HepG2 (cell line): ENCODE results near the gene OPRL1. TPM values are rescaled to one million over a fixed set of nuclear protein-coding genes. Genes with fewer than 3 reads are reported as not detected.
A peak's percentile ranks its signal among the peaks of the same experiment; 100 is the strongest.

Source experiments
- FOXP1 ChIP-seq, 2 experiments: fragments of 450-650 bp in 1 of 2; IDR thresholded peaks; 2 replicates each; pipeline ENCODE4 v1.6.1; 2017 to 2018; ENCODE audit warnings: antibody characterized with exemption in 1 of 2
- GLI4 ChIP-seq: sonication (generic); formaldehyde crosslinking; IDR thresholded peaks from 2 replicates; pipeline ENCODE4 v1.5.1; 2020; ENCODE audit warnings: missing genetic modification reagents, mild to moderate bottlenecking, moderate library complexity, borderline replicate concordance
- GTF2F1 ChIP-seq: fragments of 150-350 bp; IDR thresholded peaks from 2 replicates; pipeline ENCODE4 v1.6.1; 2014; ENCODE audit warnings: low read length
- RAD51 ChIP-seq: fragments of 450-650 bp; IDR thresholded peaks from 2 replicates; pipeline ENCODE4 v1.6.1; 2016; ENCODE audit warnings: borderline replicate concordance
- SOX6 ChIP-seq, 2 experiments: fragments of 450-650 bp in 1 of 2; sonication (generic) in 1 of 2; formaldehyde crosslinking in 1 of 2; IDR thresholded peaks; 2 replicates each; pipeline versions ENCODE4 v1.4.0 to v1.6.1; 2017 to 2020; ENCODE audit warnings: antibody characterized with exemption in 1 of 2, mild to moderate bottlenecking in 1 of 2, missing genetic modification reagents in 1 of 2
- TCF7 ChIP-seq: sonication (generic); IDR thresholded peaks from 2 replicates; pipeline ENCODE4 v1.6.1; 2016; ENCODE audit warnings: antibody characterized with exemption, low read depth
- polyA plus RNA-seq, 8 experiments: library from polyadenylated mRNA; depleted of rRNA in 3 of 8; stranded (reverse) in 7 of 8; unstranded in 1 of 8; fragments of >200 nt; fragmentation: Illumina TruSeq in 4 of 8; extraction: Trizol in 4 of 8; gene quantifications; 2 replicates each; pipeline versions ENCODE4 v1.2.1 to v1.2.3, GENCODE V29; 2011 to 2016; ENCODE audit warnings: low read depth in 4 of 8, missing spikeins in 1 of 8, mixed read lengths in 1 of 8; ENCODE audit not compliant: insufficient read depth in 1 of 8
- total RNA-seq, 5 experiments: library from RNA; depleted of rRNA; stranded (reverse); fragments of >200 nt; fragmentation: Illumina TruSeq; extraction: Trizol; gene quantifications; 2 replicates each; pipeline ENCODE4 v1.2.3, GENCODE V29; 2016; ENCODE audit warnings: low read depth in 1 of 5
- TF ChIP-seq, protein P1 (sequence below): sonication (generic); formaldehyde crosslinking; IDR thresholded peaks from 2 replicates; pipeline ENCODE4 v1.8.0; 2023; ENCODE audit warnings: mild to moderate bottlenecking, missing genetic modification reagents
- TF ChIP-seq, protein P2 (sequence below): sonication (generic); formaldehyde crosslinking; IDR thresholded peaks from 2 replicates; pipeline ENCODE4 v1.4.0; 2020; ENCODE audit warnings: mild to moderate bottlenecking, low read depth, missing genetic modification reagents
- TF ChIP-seq, protein P3 (sequence below): sonication (generic); formaldehyde crosslinking; IDR thresholded peaks from 2 replicates; pipeline ENCODE4 v1.4.0; 2020; ENCODE audit warnings: missing genetic modification reagents, borderline replicate concordance
- TF ChIP-seq, protein P4 (sequence below): sonication (generic); formaldehyde crosslinking; IDR thresholded peaks from 2 replicates; pipeline ENCODE4 v1.4.0; 2020; ENCODE audit warnings: mild to moderate bottlenecking, missing genetic modification reagents
- TF ChIP-seq, protein P5 (sequence below): sonication (generic); formaldehyde crosslinking; IDR thresholded peaks from 2 replicates; pipeline ENCODE4 v1.4.0; 2020; ENCODE audit warnings: missing genetic modification reagents, mild to moderate bottlenecking, borderline replicate concordance
- TF ChIP-seq, protein P6 (sequence below): sonication (generic); formaldehyde crosslinking; IDR thresholded peaks from 2 replicates; pipeline ENCODE4 v1.5.1; 2020; ENCODE audit warnings: missing genetic modification reagents, mild to moderate bottlenecking, borderline replicate concordance
- TF ChIP-seq, protein P7 (sequence below): sonication (generic); formaldehyde crosslinking; IDR thresholded peaks from 2 replicates; pipeline ENCODE4 v1.5.1; 2020; ENCODE audit warnings: mild to moderate bottlenecking, missing genetic modification reagents, borderline replicate concordance

The OPRL1 gene
- total and polyA plus RNA-seq, 2 of the 13 experiments (the other 11 are each of a cell fraction or from before 2014, with no cell fraction given): 0.35 to 0.71 TPM

DNA sequence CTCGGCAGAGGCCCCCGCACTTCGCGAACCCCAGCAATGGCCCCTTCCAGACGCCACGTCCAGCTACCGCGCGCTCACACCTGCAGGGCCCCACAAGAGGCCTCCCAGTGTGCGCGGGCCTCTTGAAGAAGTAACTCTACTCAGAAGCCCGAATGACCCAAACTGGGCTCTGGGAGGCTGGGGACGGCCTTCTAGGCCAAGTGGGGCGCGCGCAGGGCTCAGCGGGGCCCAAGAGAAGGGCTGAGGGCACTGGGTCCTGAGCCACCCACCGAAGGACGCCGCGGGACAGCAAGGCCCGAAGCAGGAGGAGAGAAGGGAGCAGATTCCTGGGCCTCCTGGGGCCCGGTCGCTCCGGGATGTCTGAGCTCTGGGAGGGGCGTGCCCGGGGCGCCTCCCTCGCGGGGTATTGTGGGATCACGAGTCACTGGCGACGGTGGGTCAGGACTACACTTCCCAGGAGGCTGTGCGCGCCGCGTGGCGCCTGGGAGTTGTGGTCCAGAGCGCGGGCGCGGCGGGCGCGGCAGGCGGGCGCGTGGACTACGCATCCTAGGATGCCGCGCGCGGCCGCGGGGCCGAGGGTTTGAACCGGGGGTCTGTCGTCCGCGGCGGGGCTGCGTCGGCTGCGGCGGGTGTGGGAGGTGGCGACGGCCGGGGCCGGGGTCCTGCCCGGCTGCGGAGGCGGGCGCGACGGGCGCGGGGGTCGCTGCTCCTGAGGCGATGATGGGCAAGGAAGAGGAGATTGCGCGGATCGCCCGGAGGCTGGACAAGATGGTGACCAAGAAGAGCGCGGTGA lies 17.1 kb upstream of the OPRL1 start, which contains the start of gene TCEA2 (continued):
- TF ChIP-seq, protein P1, sequence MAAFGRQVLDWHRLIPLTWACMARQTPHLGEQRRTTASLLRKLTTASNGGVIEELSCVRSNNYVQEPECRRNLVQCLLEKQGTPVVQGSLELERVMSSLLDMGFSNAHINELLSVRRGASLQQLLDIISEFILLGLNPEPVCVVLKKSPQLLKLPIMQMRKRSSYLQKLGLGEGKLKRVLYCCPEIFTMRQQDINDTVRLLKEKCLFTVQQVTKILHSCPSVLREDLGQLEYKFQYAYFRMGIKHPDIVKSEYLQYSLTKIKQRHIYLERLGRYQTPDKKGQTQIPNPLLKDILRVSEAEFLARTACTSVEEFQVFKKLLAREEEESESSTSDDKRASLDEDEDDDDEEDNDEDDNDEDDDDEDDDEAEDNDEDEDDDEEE (CRISPR knock-in tag): peak; percentile 90
- TF ChIP-seq SOX6 (IDR thresholded peaks at IDR 0.05): no peak
- TF ChIP-seq SOX6 (CRISPR knock-in tag; IDR thresholded peaks at IDR 0.05): peak; percentile 79
- TF ChIP-seq, protein P2, sequence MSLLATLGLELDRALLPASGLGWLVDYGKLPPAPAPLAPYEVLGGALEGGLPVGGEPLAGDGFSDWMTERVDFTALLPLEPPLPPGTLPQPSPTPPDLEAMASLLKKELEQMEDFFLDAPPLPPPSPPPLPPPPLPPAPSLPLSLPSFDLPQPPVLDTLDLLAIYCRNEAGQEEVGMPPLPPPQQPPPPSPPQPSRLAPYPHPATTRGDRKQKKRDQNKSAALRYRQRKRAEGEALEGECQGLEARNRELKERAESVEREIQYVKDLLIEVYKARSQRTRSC (CRISPR knock-in tag): 0 out of 2 replicates have a peak, but pooled peaks have one; percentile 63
- TF ChIP-seq, protein P3, sequence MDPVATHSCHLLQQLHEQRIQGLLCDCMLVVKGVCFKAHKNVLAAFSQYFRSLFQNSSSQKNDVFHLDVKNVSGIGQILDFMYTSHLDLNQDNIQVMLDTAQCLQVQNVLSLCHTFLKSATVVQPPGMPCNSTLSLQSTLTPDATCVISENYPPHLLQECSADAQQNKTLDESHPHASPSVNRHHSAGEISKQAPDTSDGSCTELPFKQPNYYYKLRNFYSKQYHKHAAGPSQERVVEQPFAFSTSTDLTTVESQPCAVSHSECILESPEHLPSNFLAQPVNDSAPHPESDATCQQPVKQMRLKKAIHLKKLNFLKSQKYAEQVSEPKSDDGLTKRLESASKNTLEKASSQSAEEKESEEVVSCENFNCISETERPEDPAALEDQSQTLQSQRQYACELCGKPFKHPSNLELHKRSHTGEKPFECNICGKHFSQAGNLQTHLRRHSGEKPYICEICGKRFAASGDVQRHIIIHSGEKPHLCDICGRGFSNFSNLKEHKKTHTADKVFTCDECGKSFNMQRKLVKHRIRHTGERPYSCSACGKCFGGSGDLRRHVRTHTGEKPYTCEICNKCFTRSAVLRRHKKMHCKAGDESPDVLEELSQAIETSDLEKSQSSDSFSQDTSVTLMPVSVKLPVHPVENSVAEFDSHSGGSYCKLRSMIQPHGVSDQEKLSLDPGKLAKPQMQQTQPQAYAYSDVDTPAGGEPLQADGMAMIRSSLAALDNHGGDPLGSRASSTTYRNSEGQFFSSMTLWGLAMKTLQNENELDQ (CRISPR knock-in tag): no peak
- TF ChIP-seq FOXP1 (IDR thresholded peaks at IDR 0.05): no peak
- no peak for TF ChIP-seq FOXP1 (CRISPR knock-in tag; IDR thresholded peaks at IDR 0.05)
- no peak for TF ChIP-seq GTF2F1
- TF ChIP-seq, protein P4, sequence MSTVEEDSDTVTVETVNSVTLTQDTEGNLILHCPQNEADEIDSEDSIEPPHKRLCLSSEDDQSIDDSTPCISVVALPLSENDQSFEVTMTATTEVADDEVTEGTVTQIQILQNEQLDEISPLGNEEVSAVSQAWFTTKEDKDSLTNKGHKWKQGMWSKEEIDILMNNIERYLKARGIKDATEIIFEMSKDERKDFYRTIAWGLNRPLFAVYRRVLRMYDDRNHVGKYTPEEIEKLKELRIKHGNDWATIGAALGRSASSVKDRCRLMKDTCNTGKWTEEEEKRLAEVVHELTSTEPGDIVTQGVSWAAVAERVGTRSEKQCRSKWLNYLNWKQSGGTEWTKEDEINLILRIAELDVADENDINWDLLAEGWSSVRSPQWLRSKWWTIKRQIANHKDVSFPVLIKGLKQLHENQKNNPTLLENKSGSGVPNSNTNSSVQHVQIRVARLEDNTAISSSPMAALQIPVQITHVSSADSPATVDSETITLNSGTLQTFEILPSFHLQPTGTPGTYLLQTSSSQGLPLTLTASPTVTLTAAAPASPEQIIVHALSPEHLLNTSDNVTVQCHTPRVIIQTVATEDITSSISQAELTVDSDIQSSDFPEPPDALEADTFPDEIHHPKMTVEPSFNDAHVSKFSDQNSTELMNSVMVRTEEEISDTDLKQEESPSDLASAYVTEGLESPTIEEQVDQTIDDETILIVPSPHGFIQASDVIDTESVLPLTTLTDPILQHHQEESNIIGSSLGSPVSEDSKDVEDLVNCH (CRISPR knock-in tag): no peak
- no peak for TF ChIP-seq TCF7
- TF ChIP-seq, protein P5, sequence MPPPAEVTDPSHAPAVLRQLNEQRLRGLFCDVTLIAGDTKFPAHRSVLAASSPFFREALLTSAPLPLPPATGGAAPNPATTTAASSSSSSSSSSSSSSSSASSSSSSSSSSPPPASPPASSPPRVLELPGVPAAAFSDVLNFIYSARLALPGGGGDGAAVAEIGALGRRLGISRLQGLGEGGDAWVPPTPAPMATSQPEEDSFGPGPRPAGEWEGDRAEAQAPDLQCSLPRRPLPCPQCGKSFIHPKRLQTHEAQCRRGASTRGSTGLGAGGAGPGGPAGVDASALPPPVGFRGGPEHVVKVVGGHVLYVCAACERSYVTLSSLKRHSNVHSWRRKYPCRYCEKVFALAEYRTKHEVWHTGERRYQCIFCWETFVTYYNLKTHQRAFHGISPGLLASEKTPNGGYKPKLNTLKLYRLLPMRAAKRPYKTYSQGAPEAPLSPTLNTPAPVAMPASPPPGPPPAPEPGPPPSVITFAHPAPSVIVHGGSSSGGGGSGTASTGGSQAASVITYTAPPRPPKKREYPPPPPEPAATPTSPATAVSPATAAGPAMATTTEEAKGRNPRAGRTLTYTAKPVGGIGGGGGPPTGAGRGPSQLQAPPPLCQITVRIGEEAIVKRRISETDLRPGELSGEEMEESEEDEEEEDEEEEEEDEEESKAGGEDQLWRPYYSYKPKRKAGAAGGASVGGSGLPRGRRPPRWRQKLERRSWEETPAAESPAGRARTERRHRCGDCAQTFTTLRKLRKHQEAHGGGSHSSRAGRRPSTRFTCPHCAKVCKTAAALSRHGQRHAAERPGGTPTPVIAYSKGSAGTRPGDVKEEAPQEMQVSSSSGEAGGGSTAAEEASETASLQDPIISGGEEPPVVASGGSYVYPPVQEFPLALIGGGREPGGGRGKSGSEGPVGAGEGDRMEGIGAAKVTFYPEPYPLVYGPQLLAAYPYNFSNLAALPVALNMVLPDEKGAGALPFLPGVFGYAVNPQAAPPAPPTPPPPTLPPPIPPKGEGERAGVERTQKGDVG (CRISPR knock-in tag): peak; percentile 90
- no peak for TF ChIP-seq RAD51
- TF ChIP-seq GLI4 (CRISPR knock-in tag): peak; percentile 89; the same call in 1 of the 2 replicates
- TF ChIP-seq, protein P6, sequence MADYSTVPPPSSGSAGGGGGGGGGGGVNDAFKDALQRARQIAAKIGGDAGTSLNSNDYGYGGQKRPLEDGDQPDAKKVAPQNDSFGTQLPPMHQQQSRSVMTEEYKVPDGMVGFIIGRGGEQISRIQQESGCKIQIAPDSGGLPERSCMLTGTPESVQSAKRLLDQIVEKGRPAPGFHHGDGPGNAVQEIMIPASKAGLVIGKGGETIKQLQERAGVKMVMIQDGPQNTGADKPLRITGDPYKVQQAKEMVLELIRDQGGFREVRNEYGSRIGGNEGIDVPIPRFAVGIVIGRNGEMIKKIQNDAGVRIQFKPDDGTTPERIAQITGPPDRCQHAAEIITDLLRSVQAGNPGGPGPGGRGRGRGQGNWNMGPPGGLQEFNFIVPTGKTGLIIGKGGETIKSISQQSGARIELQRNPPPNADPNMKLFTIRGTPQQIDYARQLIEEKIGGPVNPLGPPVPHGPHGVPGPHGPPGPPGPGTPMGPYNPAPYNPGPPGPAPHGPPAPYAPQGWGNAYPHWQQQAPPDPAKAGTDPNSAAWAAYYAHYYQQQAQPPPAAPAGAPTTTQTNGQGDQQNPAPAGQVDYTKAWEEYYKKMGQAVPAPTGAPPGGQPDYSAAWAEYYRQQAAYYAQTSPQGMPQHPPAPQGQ (CRISPR knock-in tag): no peak
- TF ChIP-seq, protein P7, sequence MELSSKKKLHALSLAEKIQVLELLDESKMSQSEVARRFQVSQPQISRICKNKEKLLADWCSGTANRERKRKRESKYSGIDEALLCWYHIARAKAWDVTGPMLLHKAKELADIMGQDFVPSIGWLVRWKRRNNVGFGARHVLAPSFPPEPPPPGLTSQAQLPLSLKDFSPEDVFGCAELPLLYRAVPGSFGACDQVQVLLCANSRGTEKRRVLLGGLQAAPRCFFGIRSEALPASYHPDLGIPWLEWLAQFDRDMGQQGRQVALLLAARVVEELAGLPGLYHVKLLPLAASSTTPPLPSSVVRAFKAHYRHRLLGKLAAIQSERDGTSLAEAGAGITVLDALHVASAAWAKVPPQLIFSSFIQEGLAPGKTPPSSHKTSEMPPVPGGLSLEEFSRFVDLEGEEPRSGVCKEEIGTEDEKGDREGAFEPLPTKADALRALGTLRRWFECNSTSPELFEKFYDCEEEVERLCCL (CRISPR knock-in tag): no peak
